Gastroesophageal sphincter (tissue), 3 donors: ENCODE data around the gene WDR90.

Experiments used
- CTCF ChIP-seq, 4 experiments: fragments of 200-600 bp in 2 of 4; fragments of 450-650 bp in 2 of 4; sonication (generic) in 1 of 4; IDR thresholded peaks; one replicate each; pipeline ENCODE4 v1.5.1; 2017 to 2019; ENCODE audit warnings: antibody characterized with exemption in 4 of 4, mild to moderate bottlenecking in 2 of 4, moderate library complexity in 2 of 4
- EP300 ChIP-seq: sonication (generic); formaldehyde crosslinking; IDR thresholded peaks from one replicate; pipeline ENCODE4 v1.6.1; 2017; ENCODE audit warnings: antibody characterized with exemption, mild to moderate bottlenecking
- POLR2AphosphoS5 ChIP-seq: sonication (generic); formaldehyde crosslinking; IDR thresholded peaks from one replicate; pipeline ENCODE4 v1.6.1; 2017; ENCODE audit warnings: antibody characterized with exemption

- TF ChIP-seq CTCF (IDR thresholded peaks at IDR 0.05) (no peak), EP300 (no peak), POLR2AphosphoS5 (no peak)
Measured at GRCh38 chr16:629185-629832, 19.9 kb upstream of the WDR90 start.
